Stimulated activated effector memory CD8-positive, alpha-beta T cell treated with anti-CD3 and anti-CD28 coated beads, Interleukin-12 subunit alpha, Interleukin-12 subunit beta, amount 100 ng/mL, for 72 hours (primary cell): Measurements from ENCODE around the gene MAPK10.
"Not testable (repeated sequence)": the region's sequence is repeated elsewhere in the genome, so short reads cannot be mapped to it uniquely, and the experiment has no call there.

ENCODE experiments used
- ATAC-seq: fragments of 150-1000 bp; cut with Tn5 transposase; 2 replicates; pipeline ENCODE4 v1.10.0; 2021
- DNase-seq, 2 donors: peaks; one replicate each; pipeline ENCODE4 v3.0.0; 2021 to 2022; ENCODE audit warnings: low spot score in 2 of 2
- H3K27ac Mint-ChIP-seq: one replicate; pipeline ENCODE4 v1.8.0; 2022; ENCODE audit warnings: mild to moderate bottlenecking, mixed read lengths
- H3K36me3 Mint-ChIP-seq: one replicate; pipeline ENCODE4 v1.8.0; 2022; ENCODE audit warnings: mild to moderate bottlenecking, mixed read lengths
- H3K4me1 Mint-ChIP-seq: one replicate; pipeline ENCODE4 v1.8.0; 2022; ENCODE audit warnings: mixed read lengths
- H3K4me3 Mint-ChIP-seq: one replicate; pipeline ENCODE4 v1.8.0; 2022; ENCODE audit warnings: mild to moderate bottlenecking, mixed read lengths
- H3K9me3 Mint-ChIP-seq: one replicate; pipeline ENCODE4 v1.8.0; 2022; ENCODE audit warnings: mixed read lengths

Gene MAPK10

DNA sequence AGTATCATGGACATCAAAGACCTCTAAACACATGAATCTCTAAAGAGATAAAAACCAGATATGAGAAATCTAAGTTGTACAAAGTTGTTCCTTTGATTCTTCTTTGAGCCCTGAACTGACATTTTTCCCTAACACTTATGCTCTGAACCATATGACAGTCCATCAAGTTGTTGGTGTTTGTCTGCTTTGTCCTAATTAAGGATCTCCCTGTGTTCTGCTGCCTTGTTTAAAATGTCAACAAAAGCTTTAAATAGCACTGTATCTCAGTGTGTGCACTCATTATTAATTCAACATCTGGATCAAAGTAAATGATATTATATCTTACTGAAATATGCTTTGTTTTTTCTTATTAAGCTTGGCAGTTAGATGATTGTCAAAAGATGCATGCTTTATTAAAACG is 321.8 kb downstream of the MAPK10 start:
- H3K27ac Mint-ChIP-seq, result no peak overlapping the region
- ATAC-seq, result no peak
- H3K4me3 Mint-ChIP-seq, result no peak overlapping the region
- no peaks in the 10 kb centered on the region for H3K4me1 Mint-ChIP-seq
- DNase-seq, result no peak
- H3K9me3 Mint-ChIP-seq, result no peaks in the 10 kb centered on the region
- no peaks in the 10 kb centered on the region for H3K36me3 Mint-ChIP-seq

DNA sequence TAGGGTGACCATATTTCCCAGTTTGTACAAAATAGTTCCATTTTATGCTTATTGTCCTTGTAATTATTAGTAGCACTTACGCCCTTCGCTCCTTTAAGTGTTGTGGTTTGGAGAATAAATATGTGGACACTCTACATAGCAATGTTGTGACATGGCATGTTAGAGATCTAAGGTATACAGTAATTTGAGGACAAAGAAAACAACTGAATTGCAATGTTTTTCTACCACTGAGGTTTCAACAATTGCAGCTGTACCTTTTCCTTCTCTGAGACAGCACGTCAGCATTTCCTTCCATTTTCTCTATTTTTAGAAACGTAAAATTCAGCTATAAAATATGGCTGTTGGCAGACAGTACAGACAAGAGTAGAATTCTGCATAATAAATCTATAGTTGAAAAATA is 323.1 kb downstream of the MAPK10 start:
- H3K27ac Mint-ChIP-seq, result no peak overlapping the region
- ATAC-seq (no peak), DNase-seq (no peak)
- H3K4me3 Mint-ChIP-seq, result no peak overlapping the region
- H3K4me1 Mint-ChIP-seq, result no peaks in the 10 kb centered on the region
- no peaks in the 10 kb centered on the region for H3K36me3 Mint-ChIP-seq
- no peaks in the 10 kb centered on the region for H3K9me3 Mint-ChIP-seq

DNA sequence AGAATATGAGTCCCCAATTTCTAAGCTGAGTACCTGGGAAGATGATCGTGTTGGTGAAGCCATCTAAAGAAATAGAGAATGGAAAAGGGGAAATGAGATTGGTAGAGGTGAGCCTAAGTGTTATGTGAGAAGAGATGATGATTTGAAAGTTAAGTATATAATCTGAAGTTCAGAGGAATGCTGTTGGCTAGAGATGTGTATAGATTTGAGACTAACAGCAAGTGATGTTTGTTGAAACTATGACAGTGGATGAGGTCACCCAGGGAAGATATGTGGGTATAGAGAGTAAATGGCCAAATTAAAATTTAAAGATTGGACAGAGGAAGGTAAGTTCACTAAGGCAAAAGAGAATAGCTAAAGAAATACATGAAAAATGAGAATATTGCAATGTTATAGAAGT is 324.2 kb downstream of the MAPK10 start:
- Mint-ChIP-seq H3K4me3 (no peak overlapping the region), H3K27ac (no peak overlapping the region), H3K9me3 (peaks cover under 1% of the 10 kb centered on the region), H3K36me3 (no peaks in the 10 kb centered on the region), H3K4me1 (no peaks in the 10 kb centered on the region)
- ATAC-seq (no peak), DNase-seq (no peak)

DNA sequence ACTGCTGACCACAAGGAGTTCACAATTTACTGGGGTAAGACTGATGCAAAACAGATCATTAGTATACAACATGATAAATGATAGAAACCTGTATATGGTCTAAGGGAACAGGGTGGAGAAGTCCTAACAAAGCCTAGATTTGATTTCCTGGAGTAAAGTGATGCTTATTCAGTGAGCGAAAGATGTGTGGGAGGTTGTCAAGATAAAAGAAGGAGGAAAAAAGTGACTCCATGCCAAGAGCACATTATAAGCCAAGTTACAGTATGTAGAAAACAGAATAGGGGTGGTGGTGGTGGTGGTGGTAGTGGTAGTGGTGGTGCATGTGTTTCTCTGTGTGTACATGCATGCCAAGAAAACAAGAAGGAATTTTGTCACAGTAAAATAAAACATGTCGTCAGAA is 325.2 kb downstream of the MAPK10 start:
- DNase-seq (no peak), ATAC-seq (no peak)
- peaks cover 2% of the 10 kb centered on the region for H3K9me3 Mint-ChIP-seq
- no peak overlapping the region for H3K4me3 Mint-ChIP-seq
- H3K4me1 Mint-ChIP-seq, result no peaks in the 10 kb centered on the region
- no peak overlapping the region for H3K27ac Mint-ChIP-seq
- no peaks in the 10 kb centered on the region for H3K36me3 Mint-ChIP-seq

DNA sequence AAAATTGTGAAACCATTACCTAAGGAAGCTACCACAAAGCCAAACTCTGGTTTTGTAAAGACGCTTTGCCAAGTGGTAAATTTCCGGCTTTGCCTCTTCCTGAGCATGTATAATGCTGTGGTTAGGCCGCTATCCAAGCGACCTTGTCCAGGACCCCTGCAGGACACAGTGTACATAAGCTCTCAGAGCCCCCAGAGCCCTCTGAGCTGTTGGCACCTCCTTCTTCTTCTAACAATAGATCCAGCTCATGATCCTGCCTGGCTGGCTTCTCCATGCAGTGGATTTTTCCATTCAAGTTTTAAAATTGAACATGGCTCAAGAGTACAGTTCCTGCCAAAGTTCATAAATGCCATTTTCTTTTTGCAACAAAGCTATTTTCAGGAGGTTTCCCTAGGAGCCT is 326.7 kb downstream of the MAPK10 start:
- DNase-seq, result no peak
- no peak for ATAC-seq
- Mint-ChIP-seq H3K36me3 (no peaks in the 10 kb centered on the region), H3K4me1 (no peaks in the 10 kb centered on the region), H3K27ac (no peak overlapping the region), H3K9me3 (peaks cover 2% of the 10 kb centered on the region), H3K4me3 (no peak overlapping the region)

DNA sequence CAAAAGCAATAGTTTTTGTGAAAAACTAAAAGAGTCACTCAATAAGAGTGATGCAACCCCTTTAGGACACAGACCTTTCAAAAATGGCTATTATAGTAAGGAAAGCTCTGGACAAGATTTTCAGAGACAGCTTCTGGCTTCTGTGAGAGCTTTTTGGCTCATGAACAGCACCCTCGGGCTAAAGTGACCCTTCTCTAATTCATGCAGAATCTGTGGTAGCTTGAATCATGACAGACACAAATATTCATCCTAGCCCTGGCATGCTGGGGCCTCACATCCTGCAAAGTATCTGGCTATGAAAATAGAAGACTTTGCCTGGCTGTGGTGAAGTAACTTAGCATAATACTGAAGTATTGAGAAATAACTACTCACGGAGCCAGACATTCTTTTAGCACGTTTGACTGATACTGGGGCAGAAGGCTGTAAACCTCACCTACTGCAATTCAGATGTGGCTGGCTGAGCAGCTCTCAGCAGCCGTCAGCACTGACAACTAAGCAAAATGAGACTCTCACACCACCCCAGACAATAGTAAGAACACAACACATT is 327.3 kb downstream of the MAPK10 start:
- H3K27ac Mint-ChIP-seq, result no peak overlapping the region
- H3K4me3 Mint-ChIP-seq, result no peak overlapping the region
- H3K36me3 Mint-ChIP-seq, result no peaks in the 10 kb centered on the region
- ATAC-seq (no peak), DNase-seq (no peak)
- peaks cover 4% of the 10 kb centered on the region for H3K9me3 Mint-ChIP-seq
- no peaks in the 10 kb centered on the region for H3K4me1 Mint-ChIP-seq

DNA sequence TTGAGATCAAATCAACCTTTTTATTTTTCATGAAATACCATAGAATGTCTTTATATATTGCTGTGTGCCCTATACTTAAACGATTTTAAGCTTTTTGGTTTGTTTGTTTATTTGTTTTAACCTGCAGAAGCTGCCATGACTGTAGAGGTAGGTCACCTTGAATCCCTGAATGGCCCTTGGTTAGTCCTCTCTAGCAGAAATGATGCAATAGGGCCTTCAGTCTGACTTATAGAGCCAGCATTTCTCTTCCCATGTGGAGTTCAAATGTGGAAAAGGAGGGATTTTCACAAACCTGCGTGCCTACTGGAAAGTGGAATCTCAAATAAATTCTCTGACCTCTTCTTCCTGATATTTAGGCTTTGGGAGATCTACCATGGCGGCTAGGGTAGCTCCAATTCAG is 327.9 kb downstream of the MAPK10 start:
- Mint-ChIP-seq H3K4me3 (no peak overlapping the region), H3K36me3 (no peaks in the 10 kb centered on the region), H3K4me1 (no peaks in the 10 kb centered on the region), H3K9me3 (peaks cover 5% of the 10 kb centered on the region), H3K27ac (no peak overlapping the region)
- DNase-seq (no peak), ATAC-seq (no peak)

DNA sequence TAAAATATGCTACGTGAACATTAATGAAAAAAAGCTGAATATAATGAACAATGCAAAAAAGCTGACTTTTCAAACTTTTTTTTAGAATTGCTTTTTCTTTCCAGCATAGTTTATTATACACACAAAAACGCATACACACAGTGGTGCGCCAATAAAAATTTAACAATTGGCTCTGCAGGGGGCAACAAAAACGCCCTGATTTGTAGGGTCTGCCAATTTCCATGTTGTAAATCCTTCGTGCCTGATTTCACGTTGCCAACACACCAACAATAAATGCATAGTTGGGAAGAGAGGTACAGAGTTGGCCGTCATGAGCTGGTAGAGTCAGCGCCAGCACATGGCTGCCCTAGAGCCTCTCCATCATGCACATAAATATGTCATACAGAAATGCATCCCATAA is 333.1 kb downstream of the MAPK10 start:
- H3K9me3 Mint-ChIP-seq, result peaks cover 8% of the 10 kb centered on the region
- no peak overlapping the region for H3K4me3 Mint-ChIP-seq
- H3K36me3 Mint-ChIP-seq, result no peaks in the 10 kb centered on the region
- no peaks in the 10 kb centered on the region for H3K4me1 Mint-ChIP-seq
- no peak overlapping the region for H3K27ac Mint-ChIP-seq
- no peak for ATAC-seq
- DNase-seq, result no peak

DNA sequence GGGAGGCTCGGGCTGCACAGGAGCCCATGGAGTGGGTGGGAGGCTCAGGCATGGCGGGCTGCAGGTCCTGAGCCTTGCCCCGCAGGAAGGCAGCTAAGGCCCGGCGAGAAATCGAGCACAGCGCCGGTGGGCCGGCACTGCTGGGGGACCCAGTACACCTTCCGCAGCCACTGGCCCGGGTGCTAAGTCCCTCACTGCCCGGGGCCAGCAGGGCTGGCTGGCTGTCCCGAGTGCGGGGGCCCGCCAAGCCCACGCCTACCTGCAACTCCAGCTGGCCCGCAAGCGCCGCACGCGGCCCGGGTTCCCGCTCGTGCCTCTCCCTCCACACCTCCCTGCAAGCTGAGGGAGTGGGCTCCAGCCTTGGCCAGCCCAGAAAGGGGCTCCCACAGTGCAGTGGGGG is 338.2 kb downstream of the MAPK10 start:
- not testable (repeated sequence) for DNase-seq, H3K36me3 Mint-ChIP-seq, ATAC-seq, H3K27ac Mint-ChIP-seq, H3K4me3 Mint-ChIP-seq, H3K4me1 Mint-ChIP-seq, H3K9me3 Mint-ChIP-seq

DNA sequence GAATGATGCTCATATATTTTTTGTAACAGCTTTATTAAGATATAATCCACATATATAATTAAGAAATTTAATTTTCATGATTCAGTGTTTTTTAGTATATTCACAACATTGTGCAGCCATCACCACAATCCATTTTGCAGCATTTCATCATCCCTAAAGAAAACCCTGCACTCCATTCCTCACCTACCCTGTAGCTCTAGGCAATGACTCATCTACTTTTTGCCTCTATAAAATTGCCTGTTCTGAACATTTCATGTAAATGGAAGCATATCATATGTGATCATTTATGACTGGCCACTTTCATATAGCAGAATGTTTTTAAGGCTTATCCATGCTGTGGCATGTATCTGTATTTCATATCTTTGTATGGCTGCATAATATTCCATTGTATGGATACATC is 339.9 kb downstream of the MAPK10 start:
- Mint-ChIP-seq H3K4me3 (no peak overlapping the region), H3K9me3 (peaks cover 3% of the 10 kb centered on the region), H3K4me1 (no peaks in the 10 kb centered on the region), H3K36me3 (no peaks in the 10 kb centered on the region), H3K27ac (no peak overlapping the region)
- DNase-seq, result no peak
- no peak for ATAC-seq

DNA sequence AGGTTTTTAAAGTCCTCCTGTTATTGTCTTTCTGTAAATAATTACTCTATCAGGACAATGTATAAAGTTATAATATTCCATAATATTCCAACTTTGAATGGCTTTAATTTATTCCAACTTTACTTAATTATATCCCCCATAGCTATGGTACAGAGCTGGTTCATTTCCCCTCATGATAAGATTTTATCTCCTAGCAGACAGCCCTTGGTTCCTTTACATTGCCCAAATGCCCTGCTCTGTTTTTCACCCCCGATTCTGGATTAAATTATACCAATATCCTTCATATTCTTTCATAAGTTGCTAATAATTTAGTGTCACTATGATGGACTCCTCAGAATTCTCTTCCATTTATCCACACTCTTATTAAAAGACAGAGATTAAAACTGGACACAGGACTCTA is 340.5 kb downstream of the MAPK10 start:
- no peak for DNase-seq
- H3K9me3 Mint-ChIP-seq, result peaks cover 6% of the 10 kb centered on the region
- H3K4me1 Mint-ChIP-seq, result no peaks in the 10 kb centered on the region
- no peak overlapping the region for H3K27ac Mint-ChIP-seq
- H3K36me3 Mint-ChIP-seq, result no peaks in the 10 kb centered on the region
- ATAC-seq, result no peak
- no peak overlapping the region for H3K4me3 Mint-ChIP-seq

DNA sequence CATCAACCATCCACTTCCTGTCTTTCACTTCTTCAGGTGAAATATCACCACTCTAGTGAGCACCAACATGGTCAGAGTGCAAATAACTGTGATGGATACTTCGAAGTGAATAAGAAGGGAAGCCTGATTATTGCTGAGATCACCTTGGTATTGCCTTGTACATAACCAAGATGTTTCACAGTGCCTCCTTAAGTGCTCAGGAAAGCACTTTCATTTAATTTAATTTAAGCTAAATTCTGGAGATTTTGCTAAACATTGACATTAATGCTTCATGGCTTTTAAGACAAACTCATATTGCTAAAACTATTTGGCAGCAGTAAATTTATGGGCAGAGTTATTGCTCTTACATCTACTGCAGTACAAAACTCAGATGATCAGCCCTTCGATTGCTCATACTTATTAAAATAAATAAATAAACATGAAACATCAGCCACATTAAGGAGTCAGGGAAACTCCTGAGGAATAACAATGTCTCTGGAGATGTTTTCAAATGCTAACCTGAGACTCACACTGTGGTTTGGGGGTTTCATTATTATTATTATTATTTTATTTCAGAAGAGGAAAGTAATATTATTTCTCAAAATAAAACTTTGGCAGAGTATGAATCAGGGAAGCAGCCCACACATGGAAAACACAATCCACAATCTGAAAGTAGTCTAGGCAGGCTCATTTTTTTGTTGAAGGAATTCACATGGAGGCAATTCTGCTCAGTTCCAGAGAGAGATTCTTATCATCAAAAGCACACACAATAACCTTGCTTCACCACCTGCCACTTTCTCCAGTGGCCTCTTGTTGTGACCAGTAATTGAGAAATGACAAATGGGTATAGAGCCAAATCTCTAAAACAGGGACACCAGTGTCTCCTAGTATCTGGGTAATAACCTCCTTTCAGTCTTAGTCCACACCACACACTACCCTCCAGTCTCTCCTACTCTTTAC is 344.2 kb downstream of the MAPK10 start:
- Mint-ChIP-seq H3K4me1 (no peaks in the 10 kb centered on the region), H3K9me3 (peaks cover 3% of the 10 kb centered on the region), H3K27ac (no peak overlapping the region), H3K4me3 (no peak overlapping the region), H3K36me3 (no peaks in the 10 kb centered on the region)
- ATAC-seq (no peak), DNase-seq (no peak)

DNA sequence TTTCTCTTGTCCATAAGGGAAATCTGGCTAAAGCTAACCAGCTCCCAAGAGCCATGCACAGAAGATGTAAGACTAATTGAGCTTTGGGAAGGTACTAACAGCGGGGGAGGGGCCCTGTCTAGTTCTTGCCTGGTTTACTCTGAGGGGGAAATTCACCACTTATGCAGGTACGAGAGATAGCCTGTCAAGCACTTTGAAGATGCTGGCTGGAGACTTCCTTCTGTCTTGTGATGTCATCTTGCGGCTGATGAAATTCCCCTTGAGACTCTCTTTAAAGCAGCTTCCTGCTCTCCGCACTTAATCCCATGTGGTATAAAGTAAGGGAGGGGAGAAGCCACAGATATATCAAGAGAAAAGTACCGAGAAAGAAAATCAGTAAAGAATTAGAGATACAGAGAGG is 345.3 kb downstream of the MAPK10 start:
- ATAC-seq (no peak), DNase-seq (no peak)
- peaks cover 3% of the 10 kb centered on the region for H3K9me3 Mint-ChIP-seq
- H3K27ac Mint-ChIP-seq, result no peak overlapping the region
- H3K36me3 Mint-ChIP-seq, result no peaks in the 10 kb centered on the region
- H3K4me3 Mint-ChIP-seq, result no peak overlapping the region
- H3K4me1 Mint-ChIP-seq, result no peaks in the 10 kb centered on the region

DNA sequence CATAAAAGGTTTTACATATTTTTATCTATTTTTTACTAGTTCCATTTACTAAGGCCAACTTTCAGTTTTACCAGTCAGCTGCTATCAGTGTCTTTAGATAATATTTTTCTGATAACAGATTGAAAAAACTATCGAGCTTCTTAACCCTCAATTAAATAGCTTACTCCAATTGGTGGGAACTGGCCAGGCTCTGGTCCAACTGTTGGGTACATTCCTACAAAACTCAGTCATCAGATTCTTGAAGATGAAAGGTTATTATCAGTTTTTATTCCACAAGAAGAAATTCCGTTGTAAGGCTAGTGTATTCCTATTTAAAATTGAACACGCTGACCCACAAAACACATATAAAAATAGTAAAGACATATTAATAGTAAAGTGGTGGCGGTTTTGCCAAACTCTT is 346.2 kb downstream of the MAPK10 start:
- peaks cover 3% of the 10 kb centered on the region for H3K9me3 Mint-ChIP-seq
- ATAC-seq (no peak), DNase-seq (no peak)
- H3K4me3 Mint-ChIP-seq, result no peak overlapping the region
- H3K27ac Mint-ChIP-seq, result no peak overlapping the region
- no peaks in the 10 kb centered on the region for H3K36me3 Mint-ChIP-seq
- no peaks in the 10 kb centered on the region for H3K4me1 Mint-ChIP-seq

DNA sequence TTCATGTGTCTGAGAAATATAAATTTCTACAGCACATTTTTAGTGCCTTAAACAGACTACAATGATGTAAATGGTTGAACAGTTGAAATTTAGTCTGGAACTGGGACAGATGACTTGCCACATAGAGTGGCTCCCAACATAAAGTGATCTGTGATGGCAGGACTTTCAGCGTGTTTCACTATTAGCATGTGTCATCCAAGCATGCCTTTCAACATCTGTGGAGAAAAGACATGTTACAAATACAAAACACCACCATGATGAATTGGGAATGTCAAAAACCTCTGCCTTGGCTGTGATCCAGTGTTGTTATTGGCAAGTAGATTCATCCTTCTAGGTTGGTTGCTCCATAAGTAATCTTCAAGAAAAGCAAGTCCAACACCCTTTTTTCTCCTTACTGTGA is 348.7 kb downstream of the MAPK10 start:
- Mint-ChIP-seq H3K27ac (no peak overlapping the region), H3K9me3 (peaks cover 3% of the 10 kb centered on the region), H3K36me3 (no peaks in the 10 kb centered on the region), H3K4me3 (no peak overlapping the region), H3K4me1 (no peaks in the 10 kb centered on the region)
- no peak for ATAC-seq
- no peak for DNase-seq

DNA sequence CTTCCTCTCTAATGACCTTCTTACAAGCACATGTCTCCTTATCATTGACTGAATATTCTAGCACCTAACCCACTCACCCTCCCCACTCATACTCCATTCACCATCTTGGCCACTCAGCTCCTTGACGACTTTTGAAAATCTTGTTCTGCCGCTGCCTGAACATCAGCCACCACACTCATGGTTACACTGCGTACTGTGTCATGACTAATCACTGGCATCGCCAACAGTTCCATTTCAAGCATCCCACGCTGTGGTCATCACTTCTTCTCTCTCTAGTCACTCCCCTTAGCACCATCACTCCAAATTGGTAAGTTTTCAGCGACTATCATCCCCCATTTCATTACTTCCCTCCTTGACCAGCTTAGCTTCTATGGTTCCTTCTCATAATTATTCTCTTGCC is 352.8 kb downstream of the MAPK10 start:
- H3K4me1 Mint-ChIP-seq, result no peaks in the 10 kb centered on the region
- H3K27ac Mint-ChIP-seq, result no peak overlapping the region
- ATAC-seq (no peak), DNase-seq (no peak)
- peaks cover 7% of the 10 kb centered on the region for H3K9me3 Mint-ChIP-seq
- H3K4me3 Mint-ChIP-seq, result no peak overlapping the region
- H3K36me3 Mint-ChIP-seq, result no peaks in the 10 kb centered on the region
